Vagina (tissue), 2 donors: Measurements from ENCODE around the gene TRIM46.

Source experiments
- POLR2A ChIP-seq, 2 donors: fragments of 450-650 bp; IDR thresholded peaks; one replicate each; pipeline ENCODE4 v1.6.1; 2017; ENCODE audit warnings: antibody characterized with exemption in 2 of 2, mild to moderate bottlenecking in 2 of 2, moderate library complexity in 2 of 2
- POLR2AphosphoS5 ChIP-seq, 2 donors: sonication (generic); formaldehyde crosslinking; IDR thresholded peaks; one replicate each; pipeline ENCODE4 v1.9.0; 2017; ENCODE audit warnings: antibody characterized with exemption in 2 of 2, mild to moderate bottlenecking in 2 of 2, low read depth in 1 of 2; ENCODE audit not compliant: insufficient read depth in 1 of 2

GRCh38 chr1:155176544-155177071, 3.0 kb downstream of the TRIM46 start:
- TF ChIP-seq POLR2A (IDR thresholded peaks at IDR 0.05): no peak
- peak; percentile 16 to 51 for TF ChIP-seq POLR2AphosphoS5 (IDR thresholded peaks at IDR 0.05; ENCODE audit: insufficient read depth in 1 of 2, low read depth in 1 of 2)
